ENCODE results near the gene CPA3.

Gene CPA3

DNA sequence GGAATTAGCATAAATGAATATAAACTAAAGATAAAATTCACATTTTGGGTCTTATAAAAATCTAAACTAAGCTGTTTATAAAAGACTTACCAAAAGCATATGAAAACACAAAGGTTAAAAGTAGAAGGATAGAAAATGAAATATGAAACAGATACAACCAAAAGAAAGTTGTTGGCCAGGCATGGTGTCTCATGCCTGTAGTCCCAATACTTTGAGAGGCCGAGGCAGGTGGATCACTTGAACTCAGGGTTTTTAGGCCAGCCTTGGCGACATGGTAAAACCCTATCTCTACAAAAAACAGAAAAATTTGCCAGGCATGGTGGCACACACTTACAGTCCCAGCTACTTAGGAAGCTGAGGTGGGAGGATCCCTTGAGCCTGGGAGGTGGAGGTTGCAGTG, 51.0 kb downstream of the CPA3 start:
- no peak for DNase-seq (ENCODE audit: low read depth in 2 of 2)

DNA sequence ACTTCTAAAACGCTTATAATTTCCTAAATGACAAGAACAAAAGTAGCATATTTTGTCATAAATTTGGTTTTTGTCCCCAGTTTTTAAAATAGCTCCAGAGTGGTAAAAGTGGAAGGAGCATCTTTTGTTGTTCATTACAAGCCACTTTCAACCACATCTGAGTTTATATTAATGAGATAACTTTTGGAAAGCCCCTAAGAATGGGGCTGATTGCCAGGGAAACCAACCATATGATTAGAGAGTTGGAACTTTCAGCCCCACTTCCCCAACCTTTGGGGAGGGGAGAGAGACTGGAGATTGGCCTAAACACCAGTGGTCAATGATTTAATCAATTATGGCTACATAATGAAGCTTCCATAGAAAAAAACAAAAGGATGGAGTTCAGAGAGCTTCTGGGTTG, 57.4 kb downstream of the CPA3 start:
- DNase-seq (ENCODE audit: low read depth in 2 of 2), result no peak

DNA sequence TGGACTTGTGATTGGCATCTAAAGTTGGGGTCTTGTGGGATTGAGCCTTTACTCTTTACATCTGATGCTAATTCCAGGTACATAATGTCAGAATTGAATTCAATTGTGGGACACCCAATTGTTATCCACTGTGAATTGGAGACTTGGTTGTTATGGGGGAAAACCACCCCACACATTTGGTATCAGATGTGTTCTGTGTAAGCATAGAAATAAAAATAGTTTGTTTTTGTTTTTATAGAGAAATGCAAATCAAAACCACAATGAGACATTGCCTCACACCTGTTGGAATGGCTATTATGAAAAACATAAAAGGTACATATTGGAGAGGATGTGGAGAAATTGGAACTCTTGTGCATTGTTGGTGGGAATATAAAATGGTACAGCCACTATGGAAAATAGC, 58.5 kb downstream of the CPA3 start:
- no peak for DNase-seq (ENCODE audit: low read depth in 2 of 2)

DNA sequence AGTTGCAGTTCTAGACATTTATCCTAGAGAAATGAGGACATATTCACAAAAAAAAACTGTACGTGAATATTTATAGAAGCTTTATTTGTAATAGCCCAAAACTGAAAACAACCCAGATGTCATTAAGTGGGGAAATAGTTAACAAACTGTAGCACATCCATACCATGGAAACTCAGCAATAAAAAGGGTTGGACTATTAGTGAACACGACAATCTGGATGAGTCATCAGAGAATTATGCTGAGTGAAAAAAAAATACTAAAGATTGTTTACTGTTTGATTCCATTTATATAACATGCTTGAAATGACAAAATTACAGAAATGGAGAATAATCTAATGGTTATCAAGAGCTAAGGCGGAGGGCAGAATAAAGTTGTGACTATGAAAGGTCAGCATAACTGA, 59.5 kb downstream of the CPA3 start:
- no peak for DNase-seq (ENCODE audit: low read depth in 2 of 2)

DNA sequence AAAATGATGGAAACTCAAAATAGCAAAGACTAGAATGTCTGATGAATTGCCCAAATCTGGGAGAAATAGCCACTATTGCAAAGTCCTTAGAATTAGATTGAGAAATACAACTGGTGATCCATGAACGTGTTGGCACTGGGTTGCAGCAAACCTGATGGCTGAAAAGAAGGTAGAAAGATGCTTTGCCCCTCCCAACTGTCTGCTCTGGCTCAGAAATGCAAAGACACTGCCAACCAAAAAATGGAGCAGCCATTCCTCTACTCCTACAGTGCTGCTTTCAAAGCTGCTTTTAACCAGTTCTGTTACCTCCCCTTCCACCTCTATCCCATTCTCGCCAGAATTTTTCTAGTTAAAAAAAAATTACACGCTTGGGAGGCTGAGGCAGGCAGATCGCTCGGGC, 60.7 kb downstream of the CPA3 start:
- DNase-seq (ENCODE audit: low read depth in 2 of 2), result no peak

DNA sequence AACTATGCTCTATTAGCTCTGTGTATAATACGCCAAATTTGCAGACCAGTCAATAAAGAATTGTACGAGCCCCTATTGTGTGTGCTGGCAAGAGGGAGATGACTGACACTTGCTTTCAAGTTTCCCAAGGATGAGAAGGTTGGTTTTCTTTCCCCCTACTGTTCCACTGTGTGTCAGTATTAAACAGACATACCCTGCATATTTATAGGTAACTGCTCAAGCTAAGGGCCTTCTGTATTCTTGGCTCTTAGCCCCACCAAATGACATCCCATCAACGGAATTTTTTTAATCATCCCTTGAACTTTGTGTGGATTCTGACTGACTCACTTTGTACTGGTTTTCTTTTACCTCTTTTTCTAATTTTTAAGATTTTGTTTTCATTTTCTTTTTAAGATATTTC, 65.7 kb downstream of the CPA3 start:
- DNase-seq (ENCODE audit: low read depth in 2 of 2), result no peak

DNA sequence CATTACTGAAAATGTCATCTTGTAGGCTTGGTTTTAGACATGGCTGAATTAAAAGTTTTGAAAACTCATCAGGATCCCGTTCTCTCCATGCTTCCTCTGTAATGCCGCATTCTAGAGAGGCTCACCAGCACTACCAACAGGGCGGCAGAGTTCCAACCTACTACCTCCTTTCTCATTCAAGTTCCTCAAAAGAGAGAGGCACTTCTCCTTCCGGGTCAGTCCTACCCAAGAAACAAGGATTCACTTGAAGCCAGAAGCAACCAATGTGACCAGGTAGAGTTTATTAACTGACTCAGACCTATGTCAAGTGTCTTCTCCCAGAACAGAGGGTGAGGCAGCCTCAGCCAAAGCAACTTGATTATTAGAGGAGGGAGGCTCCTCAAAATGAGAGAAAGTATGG, 66.5 kb downstream of the CPA3 start:
- DNase-seq (ENCODE audit: low read depth in 2 of 2), result no peak

DNA sequence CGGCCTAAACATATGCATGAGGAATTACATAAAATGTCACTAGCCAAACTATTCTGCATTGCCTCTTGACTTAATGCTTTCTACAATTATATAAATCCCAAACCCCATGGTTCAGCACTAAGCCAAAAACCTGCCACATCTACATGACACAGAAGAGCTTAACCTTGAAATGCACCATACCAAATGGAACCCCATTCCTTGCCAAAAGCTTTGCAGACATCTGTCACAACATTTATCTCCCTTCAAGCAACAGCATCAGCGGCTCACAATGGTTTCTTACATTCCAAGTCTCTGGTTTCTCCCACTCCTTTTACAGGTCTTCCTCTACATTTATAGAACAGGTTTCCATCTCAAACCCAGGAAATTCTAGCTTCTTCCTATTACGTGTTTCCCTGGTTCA, 67.9 kb downstream of the CPA3 start:
- no peak for DNase-seq (ENCODE audit: low read depth in 2 of 2)

DNA sequence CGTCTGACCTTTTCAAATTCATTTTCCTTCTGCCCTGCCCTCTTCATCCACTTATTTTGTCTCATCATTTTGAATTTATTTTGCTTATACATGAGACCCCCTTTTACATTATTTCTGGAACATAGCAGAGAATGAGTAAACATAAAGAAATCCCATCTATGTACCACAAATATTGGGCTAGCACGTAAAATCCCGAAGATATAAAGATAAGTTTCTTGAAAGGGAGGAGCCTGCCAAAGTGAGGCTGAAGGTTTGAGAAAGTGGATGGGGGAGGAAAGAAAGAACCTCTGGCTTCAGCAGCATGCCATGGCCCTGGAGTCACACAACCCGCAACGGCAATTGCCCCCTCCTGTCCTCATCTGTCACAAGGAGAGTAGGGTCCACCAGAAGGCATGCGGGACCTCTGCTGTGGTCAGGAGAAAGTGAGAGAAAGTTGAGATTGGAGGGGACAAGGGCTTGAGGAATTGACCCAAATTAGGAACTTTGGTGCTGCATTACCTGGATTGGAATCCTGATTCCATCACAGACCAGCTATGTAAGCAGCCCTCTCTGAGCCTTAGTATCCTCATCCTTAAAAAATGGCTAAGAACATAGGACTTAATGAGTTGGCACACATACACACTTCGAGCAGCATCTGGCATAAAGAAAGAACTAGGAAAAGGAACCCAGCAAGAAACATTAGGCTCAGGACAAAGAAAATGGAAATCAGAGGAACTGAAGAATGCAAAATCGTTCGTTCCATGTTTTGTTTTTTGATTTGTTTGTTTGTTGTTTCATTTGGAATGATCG, 72.6 kb downstream of the CPA3 start:
- no peak for DNase-seq (ENCODE audit: low read depth in 2 of 2)

DNA sequence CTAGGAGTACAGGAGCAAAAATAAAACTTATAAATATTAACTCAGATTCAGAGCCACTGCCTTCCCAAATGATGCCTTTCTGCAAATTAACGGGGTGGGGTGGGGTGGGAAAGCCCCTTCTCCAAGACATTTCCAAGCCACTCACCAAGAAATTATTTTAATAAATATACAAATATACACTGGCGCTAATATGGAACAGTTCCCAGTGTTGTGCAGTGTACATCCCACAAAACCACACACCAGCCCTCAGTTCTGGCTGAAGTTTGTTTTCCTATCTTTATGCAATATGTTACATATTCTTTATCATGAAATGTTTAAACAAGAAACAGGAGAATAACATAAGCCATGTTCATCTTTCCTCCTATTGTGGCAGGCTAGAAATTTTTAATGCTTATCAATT, 73.2 kb downstream of the CPA3 start:
- DNase-seq (ENCODE audit: low read depth in 2 of 2), result no peak

DNA sequence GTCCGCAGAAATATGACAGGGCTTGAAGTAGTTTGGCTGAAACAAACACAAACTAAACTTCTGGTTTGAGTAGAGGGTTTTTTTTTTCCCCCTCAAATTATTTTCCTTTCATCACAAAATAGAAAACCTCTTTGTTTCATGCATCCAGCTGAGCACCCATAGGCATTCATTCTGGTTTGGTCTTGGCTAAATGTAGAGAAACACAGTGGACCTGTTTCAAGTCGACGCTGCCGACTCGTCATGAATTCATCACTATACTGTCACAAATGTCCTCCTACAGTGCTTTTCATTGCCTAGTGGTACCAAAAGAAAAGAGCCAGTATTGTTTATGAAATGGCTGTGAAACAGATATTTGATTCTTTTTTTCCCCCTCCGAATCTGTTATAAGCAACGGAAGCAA, 73.8 kb downstream of the CPA3 start:
- DNase-seq (ENCODE audit: low read depth in 2 of 2), result no peak

DNA sequence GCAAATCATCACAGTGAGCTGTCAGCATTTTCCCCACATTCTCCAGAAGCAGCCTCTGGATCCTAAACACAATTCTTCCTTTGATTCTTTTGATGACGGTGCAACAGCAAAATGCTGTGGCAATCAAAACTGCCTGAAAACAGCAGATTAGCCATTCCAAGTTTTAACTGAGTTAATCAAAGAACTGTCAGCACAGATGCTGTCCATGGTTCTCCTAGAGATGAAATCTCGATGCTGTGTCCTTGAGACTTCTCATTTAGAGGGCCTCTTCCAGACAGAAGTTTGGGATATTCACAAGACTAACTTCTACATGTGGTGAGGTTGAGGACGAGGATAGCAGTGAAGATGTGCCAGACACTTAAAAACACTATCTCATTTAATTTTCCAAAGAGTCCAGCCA, 75.9 kb downstream of the CPA3 start:
- no peak for DNase-seq (ENCODE audit: low read depth in 2 of 2)

DNA sequence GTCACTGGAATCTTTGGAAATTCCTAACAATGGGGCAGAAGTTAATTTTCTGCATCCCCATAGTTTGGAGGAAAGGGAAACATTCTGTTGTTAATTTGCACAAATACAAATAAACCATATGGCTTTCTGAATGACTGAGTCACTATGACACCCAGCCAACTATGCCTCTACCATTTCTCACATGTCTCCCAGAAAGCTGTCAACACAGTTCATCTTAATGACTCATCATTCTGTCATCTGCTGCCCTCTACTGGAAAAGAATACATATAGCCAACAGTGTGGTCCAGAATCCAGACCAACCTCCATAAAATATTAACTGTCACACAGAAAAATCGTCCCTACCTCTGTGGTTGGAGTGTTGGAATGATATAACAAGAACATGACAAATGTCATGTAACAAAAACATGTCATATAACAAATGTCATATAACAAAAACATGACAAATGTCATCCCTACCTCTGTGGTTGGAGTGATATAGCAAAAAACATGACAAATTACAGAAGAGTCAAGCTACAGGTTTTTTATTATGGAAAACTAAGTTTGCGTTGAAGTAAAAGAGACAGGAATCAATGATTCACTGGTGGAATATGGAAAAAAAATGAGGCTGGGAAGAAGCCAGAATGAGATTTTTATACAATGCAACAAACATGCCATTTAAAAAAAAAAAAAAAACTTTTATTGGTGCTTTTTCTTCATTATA, 78.6 kb downstream of the CPA3 start:
- no peak for DNase-seq (ENCODE audit: low read depth in 2 of 2)

DNA sequence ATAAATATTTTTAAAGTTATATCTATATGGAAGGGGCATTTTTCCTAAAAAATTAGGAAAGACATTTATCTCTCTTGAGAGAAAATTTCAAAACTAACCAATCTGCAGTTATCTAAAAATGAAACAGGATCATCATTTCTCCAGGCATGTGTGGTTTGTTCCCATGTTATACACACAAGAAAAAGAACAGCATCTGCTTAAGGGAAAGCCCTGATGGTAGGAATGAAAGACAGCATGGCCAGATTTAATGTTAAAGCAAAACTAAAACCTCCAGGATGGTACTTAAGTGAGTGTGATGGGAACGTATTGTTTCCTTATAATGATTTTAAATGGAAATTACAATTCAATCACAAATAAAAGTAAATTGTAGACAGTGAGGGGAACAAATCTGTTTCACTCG, 80.0 kb downstream of the CPA3 start:
- DNase-seq (ENCODE audit: low read depth in 2 of 2), result no peak
